ENCODE measurements around the gene KRT80.
A peak's percentile ranks its signal among the peaks of the same experiment; 100 is the strongest.

Gene KRT80

DNA sequence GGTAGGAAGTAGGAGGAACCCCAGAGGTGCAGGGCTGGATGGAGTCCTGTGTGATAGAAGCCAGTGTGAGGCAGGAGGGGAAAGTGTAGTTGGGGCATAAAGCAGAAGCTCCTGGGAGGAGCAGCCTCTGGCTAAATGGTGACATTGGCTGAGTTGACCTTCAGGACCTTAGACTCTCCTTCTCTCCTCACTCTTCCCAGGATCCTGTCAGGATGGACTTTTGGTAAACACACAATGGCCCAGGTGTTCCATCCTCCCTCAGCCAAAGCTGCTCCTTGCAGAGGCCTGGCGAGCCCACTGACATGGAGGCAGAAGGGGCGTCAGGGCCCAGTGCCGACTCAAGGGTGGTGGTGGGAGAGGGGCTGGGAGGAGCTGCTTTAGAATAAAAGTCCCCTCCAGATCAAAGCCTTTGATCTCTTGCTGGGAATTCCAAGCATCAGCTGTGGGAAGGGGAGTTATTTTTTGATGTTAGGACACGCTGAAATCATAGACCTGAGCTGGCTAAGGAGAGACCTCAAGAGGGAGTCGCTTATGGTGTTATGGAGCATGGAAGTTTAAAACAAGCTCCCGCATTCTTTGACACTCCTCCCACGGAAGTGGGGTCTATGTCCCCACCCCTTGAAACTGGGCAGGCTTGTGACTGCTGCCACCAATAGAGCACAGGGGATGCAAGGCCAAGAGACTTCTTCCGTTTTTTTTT lies 68.2 kb downstream of the KRT80 start:
- DNase-seq (ENCODE audit: low read depth, low spot score), result no peak
- no peak overlapping the region for H3K4me3 ChIP-seq (ENCODE audit: low read length)

DNA sequence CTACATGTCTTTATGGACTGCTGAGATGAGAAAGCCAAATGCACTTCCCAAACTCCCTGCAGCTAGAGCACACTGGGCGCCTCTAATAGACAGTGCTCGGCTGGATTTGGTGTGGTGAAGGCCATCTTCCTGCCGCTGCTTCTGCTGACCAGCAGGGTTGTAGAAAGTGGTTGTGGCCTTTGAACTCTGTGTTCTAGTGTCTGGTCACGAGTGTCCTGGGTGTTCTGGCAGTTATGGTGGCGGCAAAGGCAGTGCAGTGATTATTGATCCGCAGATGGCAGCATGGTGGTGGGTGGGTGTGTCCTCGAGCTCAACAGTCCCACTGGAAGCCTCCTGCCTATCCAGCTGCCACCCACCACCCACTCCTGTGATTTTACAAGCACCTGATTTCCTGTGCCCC lies 68.9 kb downstream of the KRT80 start:
- H3K4me3 ChIP-seq (ENCODE audit: low read length), result no peak overlapping the region
- no peak for DNase-seq (ENCODE audit: low read depth, low spot score)

DNA sequence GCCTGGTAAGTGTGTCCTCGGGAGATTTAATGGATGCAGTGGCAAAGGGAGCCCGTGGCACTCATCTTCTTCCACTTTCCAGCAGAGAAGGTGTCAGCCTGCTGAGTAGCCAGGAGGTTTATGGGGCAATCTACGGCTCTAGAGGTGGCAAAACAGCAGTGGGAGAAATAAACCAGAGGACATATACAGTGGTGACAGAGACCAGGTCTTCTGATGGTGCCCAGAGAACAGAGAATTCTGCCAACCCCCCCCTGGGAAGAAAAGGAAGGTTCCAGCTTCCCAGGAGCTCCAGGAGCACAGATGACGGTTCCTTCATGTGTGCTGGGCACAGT lies 69.3 kb downstream of the KRT80 start:
- no peak overlapping the region for H3K4me3 ChIP-seq (ENCODE audit: low read length)
- no peak for DNase-seq (ENCODE audit: low read depth, low spot score)

DNA sequence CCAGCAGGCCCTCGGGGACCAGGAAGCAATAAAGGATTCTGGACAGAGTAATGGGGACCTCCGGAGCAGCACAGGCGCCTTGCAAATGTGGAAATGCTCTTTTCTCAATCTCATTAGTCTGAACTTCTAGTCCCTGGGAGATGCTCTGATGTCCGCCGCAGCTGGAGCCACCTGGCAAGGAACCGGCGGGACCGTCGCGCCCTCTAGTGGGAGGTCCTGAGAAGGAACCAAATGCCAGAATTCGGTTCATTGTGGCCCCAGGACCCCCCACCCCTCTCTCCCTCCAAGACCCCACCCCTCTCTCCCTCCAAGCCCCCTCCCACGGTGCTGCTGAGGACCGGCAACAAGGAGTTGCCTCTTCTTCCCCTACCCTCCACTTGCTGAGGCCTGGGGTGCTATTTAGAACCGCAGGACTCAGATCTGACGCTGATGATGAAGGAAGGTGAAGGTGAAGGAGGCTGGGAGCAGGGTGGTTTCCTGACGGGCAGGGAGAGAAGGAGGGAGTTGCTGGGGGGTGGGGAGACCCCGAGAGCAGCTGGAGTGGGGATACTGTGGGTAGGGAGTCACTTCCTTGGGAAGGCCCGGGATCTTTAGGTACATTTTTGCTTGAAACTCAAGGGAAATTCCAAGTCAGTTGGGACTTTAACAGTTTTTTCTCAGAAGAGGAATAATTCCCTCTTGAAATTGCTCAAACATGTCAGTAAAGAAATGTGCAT lies 69.8 kb downstream of the KRT80 start:
- peak; percentile 41 for DNase-seq (ENCODE audit: low read depth, low spot score)
- no peak overlapping the region for H3K4me3 ChIP-seq (ENCODE audit: low read length)

DNA sequence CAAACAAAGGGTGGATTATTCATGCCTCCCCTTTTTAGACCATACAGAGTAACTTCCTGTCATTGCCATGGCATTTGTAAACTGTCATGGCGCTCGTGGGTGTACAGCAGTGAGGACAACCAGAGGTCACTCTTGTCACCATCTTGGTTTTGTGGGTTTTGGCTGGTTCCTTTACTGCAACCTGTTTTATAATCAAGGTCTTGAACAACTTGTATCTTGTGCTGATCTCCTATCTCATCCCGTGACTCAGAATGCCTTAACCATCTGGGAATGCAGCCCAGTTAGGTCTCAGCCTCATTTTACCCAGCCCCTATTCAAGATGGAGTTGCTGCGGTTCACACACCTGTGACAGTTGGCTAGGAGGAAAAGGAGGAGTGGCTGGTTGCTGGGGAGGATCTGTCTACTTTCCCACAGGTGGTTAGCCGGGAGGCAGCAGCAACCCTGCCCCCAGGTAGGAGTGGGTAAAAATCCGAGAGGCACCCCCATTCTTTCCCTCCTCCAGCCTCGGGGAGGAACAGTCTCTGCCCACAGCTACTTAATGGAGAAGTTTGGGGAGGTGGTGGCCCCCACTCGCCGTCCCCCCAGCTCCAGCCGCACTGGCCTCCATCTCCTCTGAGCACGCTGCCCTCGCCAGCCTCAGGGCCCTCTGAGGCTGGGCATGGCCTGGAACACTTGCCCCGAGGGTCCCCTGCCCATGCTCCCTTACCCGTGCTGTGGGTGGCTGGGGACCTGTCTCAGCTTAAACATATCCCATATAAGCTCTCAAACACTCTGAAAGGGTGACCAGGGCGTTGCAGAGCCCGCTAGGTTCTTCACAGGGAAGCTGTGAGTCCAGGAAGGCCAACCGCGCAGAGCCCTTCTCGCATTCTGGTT lies 70.6 kb downstream of the KRT80 start:
- no peak for DNase-seq (ENCODE audit: low read depth, low spot score)
- no peak overlapping the region for H3K4me3 ChIP-seq (ENCODE audit: low read length)

DNA sequence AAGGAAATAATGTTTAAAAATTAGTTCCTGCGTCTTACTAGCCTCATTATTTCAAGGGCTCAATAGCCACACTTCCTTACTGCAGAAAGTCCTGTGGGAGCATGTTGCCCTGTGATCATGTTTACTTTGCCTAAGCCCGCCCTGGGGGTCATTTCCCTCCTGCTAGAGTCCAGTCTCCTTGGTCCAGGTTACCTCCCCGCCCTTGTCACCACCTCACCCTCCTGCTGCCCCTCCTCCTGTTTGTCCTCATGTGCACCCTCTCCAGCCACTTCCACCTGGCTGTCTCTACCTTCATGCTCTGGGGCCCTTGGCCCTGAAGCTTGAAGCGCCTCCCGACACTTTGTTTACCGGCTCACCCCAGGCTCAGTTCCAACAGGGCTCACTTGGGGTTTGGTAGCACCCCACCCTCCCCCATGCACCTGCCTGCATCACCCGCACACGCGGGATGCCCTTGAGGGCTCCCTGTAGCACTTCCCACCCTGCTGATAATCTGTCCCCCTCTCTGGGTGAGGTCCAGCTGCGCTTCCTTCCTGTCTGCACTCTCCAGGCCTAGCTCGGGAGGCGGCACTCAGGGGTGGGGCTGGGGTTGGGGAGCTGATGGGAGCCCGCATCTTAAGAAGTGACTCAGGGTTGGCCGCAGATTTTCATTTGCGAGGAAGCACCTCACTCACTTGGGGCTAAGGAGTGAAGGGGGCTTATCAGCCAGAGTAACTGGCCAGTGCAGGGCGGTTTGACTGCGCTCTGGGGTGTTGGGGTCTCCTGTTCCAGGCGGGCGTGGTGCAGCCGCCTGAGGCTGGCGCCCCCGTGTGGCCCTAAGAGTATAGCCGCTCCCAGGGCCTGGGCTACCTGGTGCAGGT lies 72.2 kb downstream of the KRT80 start:
- no peak overlapping the region for H3K4me3 ChIP-seq (ENCODE audit: low read length)

More for the DNA sequence above, 72.2 kb downstream of the KRT80 start:
- DNase-seq (ENCODE audit: low read depth, low spot score), result peak; percentile 35

All from Jurkat, Clone E6-1 (cell line).